Measurements from ENCODE around the gene SCAP. TPM values are rescaled to one million over a fixed set of nuclear protein-coding genes. Genes with fewer than 3 reads are reported as not detected.

Gene SCAP
- total and polyA plus RNA-seq, 2 of the 13 experiments (the other 11 are each of a cell fraction or from before 2014, with no cell fraction given): 40.4 to 53.3 TPM

DNA sequence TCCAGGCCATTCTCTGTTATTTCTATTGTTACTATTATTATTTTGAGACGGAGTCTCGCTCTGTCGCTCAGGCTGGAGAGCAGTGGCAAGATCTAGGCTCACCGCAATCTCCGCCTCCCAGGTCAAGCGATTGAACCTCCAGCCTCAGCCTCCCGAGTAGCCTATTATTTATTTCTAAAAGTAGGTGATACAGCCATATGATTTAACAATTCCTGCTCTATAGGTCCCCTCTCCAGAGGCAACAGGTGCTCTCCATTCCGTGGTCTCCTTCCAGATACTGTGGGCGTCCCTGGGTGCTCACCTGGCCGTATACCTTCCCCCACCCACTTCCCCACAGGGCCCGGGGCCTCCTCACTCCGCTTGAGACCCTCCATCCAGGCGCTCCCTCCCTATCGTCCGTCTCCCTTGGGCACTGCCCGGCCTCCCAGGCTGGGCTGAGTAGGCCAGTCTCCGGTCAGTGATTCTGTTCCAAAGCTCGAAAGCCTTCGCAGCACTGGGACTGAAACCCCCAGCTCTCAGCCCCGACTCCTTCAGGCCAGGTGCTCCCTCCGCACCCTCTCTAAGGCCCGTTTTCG is 95.6 kb downstream of the SCAP start (continued):
- TF ChIP-seq CTCF (CRISPR knock-in tag; IDR thresholded peaks at IDR 0.05): no peak
- TF ChIP-seq, protein P1, sequence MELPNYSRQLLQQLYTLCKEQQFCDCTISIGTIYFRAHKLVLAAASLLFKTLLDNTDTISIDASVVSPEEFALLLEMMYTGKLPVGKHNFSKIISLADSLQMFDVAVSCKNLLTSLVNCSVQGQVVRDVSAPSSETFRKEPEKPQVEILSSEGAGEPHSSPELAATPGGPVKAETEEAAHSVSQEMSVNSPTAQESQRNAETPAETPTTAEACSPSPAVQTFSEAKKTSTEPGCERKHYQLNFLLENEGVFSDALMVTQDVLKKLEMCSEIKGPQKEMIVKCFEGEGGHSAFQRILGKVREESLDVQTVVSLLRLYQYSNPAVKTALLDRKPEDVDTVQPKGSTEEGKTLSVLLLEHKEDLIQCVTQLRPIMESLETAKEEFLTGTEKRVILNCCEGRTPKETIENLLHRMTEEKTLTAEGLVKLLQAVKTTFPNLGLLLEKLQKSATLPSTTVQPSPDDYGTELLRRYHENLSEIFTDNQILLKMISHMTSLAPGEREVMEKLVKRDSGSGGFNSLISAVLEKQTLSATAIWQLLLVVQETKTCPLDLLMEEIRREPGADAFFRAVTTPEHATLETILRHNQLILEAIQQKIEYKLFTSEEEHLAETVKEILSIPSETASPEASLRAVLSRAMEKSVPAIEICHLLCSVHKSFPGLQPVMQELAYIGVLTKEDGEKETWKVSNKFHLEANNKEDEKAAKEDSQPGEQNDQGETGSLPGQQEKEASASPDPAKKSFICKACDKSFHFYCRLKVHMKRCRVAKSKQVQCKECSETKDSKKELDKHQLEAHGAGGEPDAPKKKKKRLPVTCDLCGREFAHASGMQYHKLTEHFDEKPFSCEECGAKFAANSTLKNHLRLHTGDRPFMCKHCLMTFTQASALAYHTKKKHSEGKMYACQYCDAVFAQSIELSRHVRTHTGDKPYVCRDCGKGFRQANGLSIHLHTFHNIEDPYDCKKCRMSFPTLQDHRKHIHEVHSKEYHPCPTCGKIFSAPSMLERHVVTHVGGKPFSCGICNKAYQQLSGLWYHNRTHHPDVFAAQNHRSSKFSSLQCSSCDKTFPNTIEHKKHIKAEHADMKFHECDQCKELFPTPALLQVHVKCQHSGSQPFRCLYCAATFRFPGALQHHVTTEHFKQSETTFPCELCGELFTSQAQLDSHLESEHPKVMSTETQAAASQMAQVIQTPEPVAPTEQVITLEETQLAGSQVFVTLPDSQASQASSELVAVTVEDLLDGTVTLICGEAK (IDR thresholded peaks at IDR 0.05): no peak
- TF ChIP-seq, protein P1 (CRISPR knock-in tag; IDR thresholded peaks at IDR 0.05): no peak
- TF ChIP-seq, protein P2, sequence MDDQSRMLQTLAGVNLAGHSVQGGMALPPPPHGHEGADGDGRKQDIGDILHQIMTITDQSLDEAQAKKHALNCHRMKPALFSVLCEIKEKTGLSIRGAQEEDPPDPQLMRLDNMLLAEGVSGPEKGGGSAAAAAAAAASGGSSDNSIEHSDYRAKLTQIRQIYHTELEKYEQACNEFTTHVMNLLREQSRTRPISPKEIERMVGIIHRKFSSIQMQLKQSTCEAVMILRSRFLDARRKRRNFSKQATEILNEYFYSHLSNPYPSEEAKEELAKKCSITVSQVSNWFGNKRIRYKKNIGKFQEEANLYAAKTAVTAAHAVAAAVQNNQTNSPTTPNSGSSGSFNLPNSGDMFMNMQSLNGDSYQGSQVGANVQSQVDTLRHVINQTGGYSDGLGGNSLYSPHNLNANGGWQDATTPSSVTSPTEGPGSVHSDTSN (CRISPR knock-in tag; IDR thresholded peaks at IDR 0.05; ENCODE audit: borderline replicate concordance): no peak
- no peak for TF ChIP-seq NCOA1 (CRISPR knock-in tag; IDR thresholded peaks at IDR 0.05)
- 0 out of 2 replicates have a peak, but pooled peaks have one; percentile 9 for TF ChIP-seq ARNT2 (CRISPR knock-in tag; IDR thresholded peaks at IDR 0.05; ENCODE audit: low read depth)
- no peak for TF ChIP-seq ZNF143 (CRISPR knock-in tag; IDR thresholded peaks at IDR 0.05)
- TF ChIP-seq ZNF557 (CRISPR knock-in tag; IDR thresholded peaks at IDR 0.05): no peak
- TF ChIP-seq NONO (IDR thresholded peaks at IDR 0.05): no peak
- TF ChIP-seq NONO (CRISPR knock-in tag; conservative IDR thresholded peaks at IDR 0.05): no peak
- no peak for TF ChIP-seq ZNF639 (CRISPR knock-in tag; conservative IDR thresholded peaks at IDR 0.05)
- TF ChIP-seq MTF1 (CRISPR knock-in tag; IDR thresholded peaks at IDR 0.05): no peak
- TF ChIP-seq ZNF101 (CRISPR knock-in tag; IDR thresholded peaks at IDR 0.05; ENCODE audit: borderline replicate concordance, low read depth): no peak
- no peak for TF ChIP-seq GATA4 (IDR thresholded peaks at IDR 0.05; ENCODE audit: borderline replicate concordance, low read depth)
- TF ChIP-seq ZNF737 (CRISPR knock-in tag; IDR thresholded peaks at IDR 0.05; ENCODE audit: borderline replicate concordance): no peak
- TF ChIP-seq SRY (CRISPR knock-in tag; IDR thresholded peaks at IDR 0.05): no peak
- no peak for TF ChIP-seq ZNF772 (CRISPR knock-in tag; IDR thresholded peaks at IDR 0.05)
- TF ChIP-seq PTBP1 (IDR thresholded peaks at IDR 0.05; ENCODE audit: low read depth, low read length, poor library complexity, severe bottlenecking): no peak

All from HepG2 (cell line).